Measurements from ENCODE around the gene RNASE2. TPM values are rescaled to one million over a fixed set of nuclear protein-coding genes. Genes with fewer than 3 reads are reported as not detected.

The RNASE2 gene
- total RNA-seq, 2 donors from 2014 or later, result 6.9 to 7.2 TPM

DNA sequence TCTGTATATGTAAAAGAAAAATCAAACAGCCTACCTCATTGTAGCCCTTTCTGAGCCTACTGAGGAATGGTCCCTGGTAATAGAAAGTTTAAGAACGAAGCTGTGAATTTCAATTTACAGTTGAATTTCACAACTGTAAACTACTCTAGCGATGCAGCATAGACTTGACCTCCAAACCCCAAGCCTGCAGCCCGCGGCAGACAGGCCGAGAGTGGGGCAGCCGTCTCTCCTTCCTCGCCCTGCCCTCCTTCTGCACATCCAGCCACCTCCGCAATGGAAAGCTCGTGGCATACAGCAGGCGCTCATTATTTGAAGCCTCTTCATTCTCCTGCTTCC is 15.3 kb downstream of the RNASE2 start:
- Histone ChIP-seq H3K36me3 (no peaks in the 10 kb centered on the region), H3K4me1 (ENCODE audit: control insufficient read depth in 1 of 2, low read depth in 2 of 2) (peaks cover 4 to 21% of the 10 kb centered on the region in 2 donors), H3K27me3 (replicated peaks; ENCODE audit: insufficient read depth) (no peaks in the 10 kb centered on the region), H3K4me3 (peak overlapping the region; percentile 93), H3K9me3 (no peaks in the 10 kb centered on the region), H3K27ac (peak overlapping the region; percentile 27 to 70)
- no peak for TF ChIP-seq CTCF (IDR thresholded peaks at IDR 0.05)
- DNase-seq (ENCODE audit: low spot score) (no peak), ATAC-seq (ENCODE audit: insufficient number of reproducible peaks, low FRiP score, low read depth) (peak; percentile 12)

DNA sequence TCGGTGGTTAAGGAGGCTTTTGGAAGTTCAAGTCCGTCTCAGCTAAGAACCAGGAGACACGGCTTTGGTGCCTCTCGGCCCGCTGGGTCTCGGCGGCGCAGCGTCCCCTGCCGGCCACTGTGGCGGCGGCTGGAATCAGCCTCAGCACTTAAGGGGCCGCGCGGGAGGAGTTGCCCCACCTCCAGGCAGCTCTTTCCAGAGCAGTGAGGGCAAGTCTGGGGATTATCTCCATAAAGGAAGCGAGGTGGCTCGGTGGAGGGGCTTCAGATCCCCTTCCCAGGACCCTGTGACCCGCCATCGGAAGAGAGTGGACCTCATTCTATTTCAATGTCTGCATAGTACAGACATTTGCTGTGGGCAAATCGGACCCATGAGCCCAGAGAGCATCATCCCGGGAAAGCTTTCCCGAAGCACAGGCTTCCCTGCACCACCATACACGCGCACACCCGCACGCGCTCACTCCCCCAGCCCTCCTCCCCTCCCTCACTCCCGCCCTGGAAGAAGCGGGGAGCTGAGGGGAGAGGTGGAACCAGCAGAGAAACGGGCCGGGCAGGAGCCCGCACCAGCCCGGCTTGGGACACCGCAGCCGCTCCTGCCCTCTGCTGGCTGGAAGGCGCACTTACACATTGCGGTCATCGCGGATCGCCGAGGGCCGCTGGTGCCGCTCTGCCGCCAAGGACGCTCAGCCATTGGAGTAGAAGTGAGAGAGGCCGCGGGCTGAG is 15.9 kb downstream of the RNASE2 start:
- Histone ChIP-seq H3K9me3 (no peaks in the 10 kb centered on the region), H3K27ac (peak overlapping the region; percentile 27 to 70), H3K27me3 (replicated peaks; ENCODE audit: insufficient read depth) (no peaks in the 10 kb centered on the region), H3K4me3 (peak overlapping the region; percentile 93), H3K36me3 (no peaks in the 10 kb centered on the region), H3K4me1 (ENCODE audit: control insufficient read depth in 1 of 2, low read depth in 2 of 2) (peaks cover 4 to 23% of the 10 kb centered on the region in 2 donors)
- ATAC-seq (ENCODE audit: insufficient number of reproducible peaks, low FRiP score, low read depth), result peak; percentile 91
- TF ChIP-seq CTCF (IDR thresholded peaks at IDR 0.05), result peak; percentile 81
- peak; percentile 28 for DNase-seq (ENCODE audit: low spot score)

- peak overlapping the region; percentile 27 to 70 for H3K27ac ChIP-seq
- TF ChIP-seq CTCF (IDR thresholded peaks at IDR 0.05), result no peak
- H3K4me1 ChIP-seq (ENCODE audit: control insufficient read depth in 1 of 2, low read depth in 2 of 2), result peaks cover 4 to 23% of the 10 kb centered on the region in 2 donors
- DNase-seq (ENCODE audit: low spot score), result no peak
- H3K27me3 ChIP-seq (replicated peaks; ENCODE audit: insufficient read depth), result no peaks in the 10 kb centered on the region
- peak overlapping the region; percentile 93 for H3K4me3 ChIP-seq
- no peaks in the 10 kb centered on the region for H3K9me3 ChIP-seq
- no peaks in the 10 kb centered on the region for H3K36me3 ChIP-seq
- ATAC-seq (ENCODE audit: insufficient number of reproducible peaks, low FRiP score, low read depth), result no peak
Measured at GRCh38 chr14:20971705-20972021, 16.4 kb downstream of the RNASE2 start.

DNA sequence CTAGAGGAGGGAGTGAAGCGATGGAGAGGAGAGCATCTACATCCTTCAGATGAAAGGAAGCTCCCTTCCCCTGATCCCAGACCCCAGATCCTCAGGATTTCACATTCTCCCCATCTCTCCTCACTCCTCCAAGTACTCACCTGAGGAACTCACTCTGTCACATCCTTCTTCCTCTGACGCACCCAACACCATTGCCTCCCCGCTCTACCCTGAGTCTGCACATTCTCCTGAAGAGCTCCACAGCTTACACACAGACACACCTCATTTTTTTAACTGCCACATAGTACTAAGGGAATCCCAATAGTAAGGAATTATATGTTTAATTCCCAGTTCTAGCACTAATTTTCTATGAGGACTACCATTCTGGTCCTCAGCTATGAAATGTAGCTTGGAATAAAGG is 18.2 kb downstream of the RNASE2 start:
- Histone ChIP-seq H3K4me3 (no peak overlapping the region), H3K27me3 (replicated peaks; ENCODE audit: insufficient read depth) (no peaks in the 10 kb centered on the region), H3K4me1 (ENCODE audit: control insufficient read depth in 1 of 2, low read depth in 2 of 2) (peaks cover 4 to 23% of the 10 kb centered on the region in 2 donors), H3K9me3 (no peaks in the 10 kb centered on the region), H3K27ac (no peak overlapping the region), H3K36me3 (no peaks in the 10 kb centered on the region)
- no peak for TF ChIP-seq CTCF (IDR thresholded peaks at IDR 0.05)
- DNase-seq (ENCODE audit: low spot score) (no peak), ATAC-seq (ENCODE audit: insufficient number of reproducible peaks, low FRiP score, low read depth) (no peak)

GRCh38 chr14:20976291-20976690 is 21.0 kb downstream of the RNASE2 start:
- no peak for ATAC-seq (ENCODE audit: insufficient number of reproducible peaks, low FRiP score, low read depth)
- TF ChIP-seq CTCF (IDR thresholded peaks at IDR 0.05), result no peak
- peaks cover 0 to 18% of the 10 kb centered on the region in 2 donors for H3K4me1 ChIP-seq (ENCODE audit: control insufficient read depth in 1 of 2, low read depth in 2 of 2)
- no peaks in the 10 kb centered on the region for H3K9me3 ChIP-seq
- no peaks in the 10 kb centered on the region for H3K27me3 ChIP-seq (replicated peaks; ENCODE audit: insufficient read depth)
- no peak overlapping the region for H3K4me3 ChIP-seq
- no peak overlapping the region for H3K27ac ChIP-seq
- DNase-seq (ENCODE audit: low spot score), result no peak
- H3K36me3 ChIP-seq, result no peaks in the 10 kb centered on the region

All from thoracic aorta (tissue), 2 donors.